Measurements from ENCODE around the gene ZNF423.

DNA sequence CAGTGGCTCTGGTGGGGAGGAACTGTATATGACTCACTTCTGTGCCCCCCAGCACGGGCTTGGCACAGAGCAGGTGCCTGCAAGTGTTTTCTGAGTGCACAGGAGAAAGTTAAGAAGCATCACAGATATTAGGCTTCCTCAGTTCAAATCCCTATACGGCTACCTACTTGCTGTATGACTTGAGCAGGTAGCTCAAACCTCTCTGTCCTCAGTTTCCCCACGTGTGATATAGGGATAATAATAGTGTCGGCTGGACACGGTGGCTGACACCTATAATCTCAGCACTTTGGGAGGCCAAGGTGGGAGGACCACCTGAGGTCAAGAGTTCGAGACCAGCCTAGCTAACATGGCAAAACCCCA is 386.6 kb downstream of the ZNF423 start:
- TF ChIP-seq, protein P1, sequence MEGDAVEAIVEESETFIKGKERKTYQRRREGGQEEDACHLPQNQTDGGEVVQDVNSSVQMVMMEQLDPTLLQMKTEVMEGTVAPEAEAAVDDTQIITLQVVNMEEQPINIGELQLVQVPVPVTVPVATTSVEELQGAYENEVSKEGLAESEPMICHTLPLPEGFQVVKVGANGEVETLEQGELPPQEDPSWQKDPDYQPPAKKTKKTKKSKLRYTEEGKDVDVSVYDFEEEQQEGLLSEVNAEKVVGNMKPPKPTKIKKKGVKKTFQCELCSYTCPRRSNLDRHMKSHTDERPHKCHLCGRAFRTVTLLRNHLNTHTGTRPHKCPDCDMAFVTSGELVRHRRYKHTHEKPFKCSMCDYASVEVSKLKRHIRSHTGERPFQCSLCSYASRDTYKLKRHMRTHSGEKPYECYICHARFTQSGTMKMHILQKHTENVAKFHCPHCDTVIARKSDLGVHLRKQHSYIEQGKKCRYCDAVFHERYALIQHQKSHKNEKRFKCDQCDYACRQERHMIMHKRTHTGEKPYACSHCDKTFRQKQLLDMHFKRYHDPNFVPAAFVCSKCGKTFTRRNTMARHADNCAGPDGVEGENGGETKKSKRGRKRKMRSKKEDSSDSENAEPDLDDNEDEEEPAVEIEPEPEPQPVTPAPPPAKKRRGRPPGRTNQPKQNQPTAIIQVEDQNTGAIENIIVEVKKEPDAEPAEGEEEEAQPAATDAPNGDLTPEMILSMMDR (IDR thresholded peaks at IDR 0.05) = no peak
- no peak for TF ChIP-seq POLR2A (IDR thresholded peaks at IDR 0.05)

All from lower leg skin (tissue), 3 donors.